PC-9 (cell line): ENCODE data around the gene PRR22. TPM values are rescaled to one million over a fixed set of nuclear protein-coding genes. Genes with fewer than 3 reads are reported as not detected.
A peak's percentile ranks its signal among the peaks of the same experiment; 100 is the strongest.

Experiments
- BruUV-seq: library from RNA; stranded (reverse); fragments of 400-500 nt; replicated peaks from 2 replicates; lab custom pipeline; 2021; lab: Mats Ljungman, UMichigan
- CTCF ChIA-PET: fragments of 300-600 bp; sonication (Branson Sonifier 250); formaldehyde crosslinking; loops from one replicate; lab custom pipeline; 2022; ENCODE audit warnings: antibody characterized with exemption; lab: Charles Lee
- POLR2A ChIA-PET: fragments of 300-600 bp; sonication (Branson Sonifier 250); formaldehyde crosslinking; loops from one replicate; lab custom pipeline; 2022; ENCODE audit warnings: antibody characterized with exemption; ENCODE audit not compliant: unreplicated experiment; lab: Charles Lee
- DNase-seq, 2 experiments: peaks; one replicate each; pipeline versions ENCODE4 v3.0.0 to v3.0.0-alpha.2; 2015 to 2022; ENCODE audit warnings: mixed read lengths in 1 of 2
- H2AFZ ChIP-seq: fragments of 200-600 bp; sonication (generic); 2 replicates; pipeline ENCODE4 v1.8.1; 2017; ENCODE audit warnings: antibody characterized with exemption
- H3F3A ChIP-seq: fragments of 200-600 bp; sonication (generic); 2 replicates; pipeline ENCODE4 v1.8.1; 2017; ENCODE audit warnings: antibody characterized with exemption, mild to moderate bottlenecking, low read depth; ENCODE audit not compliant: insufficient read depth
- H3K27ac ChIP-seq: fragments of 200-600 bp; sonication (generic); 2 replicates; pipeline ENCODE4 v1.6.1; 2016; ENCODE audit warnings: mixed run types
- H3K27me3 ChIP-seq: fragments of 200-600 bp; sonication (generic); 2 replicates; pipeline ENCODE4 v1.6.1; 2016; ENCODE audit warnings: low read depth, mixed run types; ENCODE audit not compliant: insufficient read depth
- H3K36me3 ChIP-seq: fragments of 200-600 bp; sonication (generic); 2 replicates; pipeline ENCODE4 v1.6.1; 2016; ENCODE audit warnings: low read depth, mixed run types
- H3K4me1 ChIP-seq: fragments of 200-600 bp; sonication (generic); replicated peaks from 2 replicates; pipeline ENCODE4 v1.6.1; 2016; ENCODE audit warnings: mixed run types; ENCODE audit not compliant: insufficient read depth
- H3K4me2 ChIP-seq: fragments of 200-600 bp; sonication (generic); 2 replicates; pipeline ENCODE4 v1.6.1; 2017; ENCODE audit warnings: mixed run types
- H3K4me3 ChIP-seq: fragments of 200-600 bp; sonication (generic); 2 replicates; pipeline ENCODE4 v1.6.1; 2016; ENCODE audit warnings: mixed run types
- H3K79me2 ChIP-seq: fragments of 200-600 bp; sonication (generic); 2 replicates; pipeline ENCODE4 v1.6.1; 2017; ENCODE audit warnings: low read depth, mixed run types
- H3K9me2 ChIP-seq: fragments of 200-600 bp; sonication (generic); 2 replicates; pipeline ENCODE4 v1.8.1; 2017; ENCODE audit warnings: mild to moderate bottlenecking; ENCODE audit not compliant: insufficient read depth
- H3K9me3 ChIP-seq: fragments of 200-600 bp; sonication (generic); 2 replicates; pipeline ENCODE4 v1.8.1; 2016; ENCODE audit warnings: low read depth; ENCODE audit not compliant: insufficient read depth
- H4K20me1 ChIP-seq: fragments of 200-600 bp; sonication (generic); 2 replicates; pipeline ENCODE4 v1.8.1; 2017; ENCODE audit not compliant: insufficient read depth
- CTCF ChIP-seq: fragments of 200-600 bp; sonication (generic); conservative IDR thresholded peaks from 2 replicates; pipeline ENCODE4 v1.6.1; 2017; ENCODE audit warnings: mixed run types, antibody characterized with exemption, mild to moderate bottlenecking, moderate library complexity
- EZH2 ChIP-seq: fragments of 200-600 bp; sonication (generic); IDR thresholded peaks from 2 replicates; pipeline ENCODE4 v1.8.0; 2017; ENCODE audit warnings: antibody characterized with exemption, low read depth
- intact Hi-C: fragments of 100-400 bp; cut with micrococcal nuclease; formaldehyde crosslinking; loops from one replicate; pipeline ENCODE4 v1.10.0; 2022; ENCODE audit not compliant: unreplicated experiment
- total RNA-seq: library from RNA; stranded (reverse); gene quantifications from 2 replicates; pipeline ENCODE4 v1.2.3, GENCODE V29; 2021

PRR22 gene
- total RNA-seq, 1 experiment from 2014 or later = 4.6 TPM

GRCh38 chr19:5789351-5789761 is 4.8 kb upstream of the PRR22 start:
- intact Hi-C loops = no loop called here
- Histone ChIP-seq H3K36me3 (no peaks in the 10 kb centered on the region), H3K79me2 (peaks cover 10% of the 10 kb centered on the region), H3K4me2 (peak overlapping the region; percentile 77; the same call in 1 of the 2 replicates), H3K4me3 (no peak overlapping the region), H3K9me3 (no peaks in the 10 kb centered on the region), H3F3A (peaks cover 5% of the 10 kb centered on the region; the same call in 1 of the 2 replicates), H3K9me2 (no peaks in the 10 kb centered on the region), H3K27ac (no peak overlapping the region), H2AFZ (no peak overlapping the region), H3K27me3 (no peaks in the 10 kb centered on the region), H4K20me1 (0 out of 2 replicates have a peak, but pooled peaks cover 6% of the 10 kb centered on the region), H3K4me1 (no peaks in the 10 kb centered on the region)
- TF ChIP-seq CTCF (no peak), EZH2 (no peak)
- no peak for DNase-seq
- no TSS peak for BruUV-seq
- CTCF ChIA-PET = interaction anchor here (2.4 kb wide), 1 partner anchor 15 kb away, joined by 5 read pairs; no protein-coding TSS in a partner anchor
- POLR2A ChIA-PET = no interaction called here

- DNase-seq = no peak
- H3K4me2 ChIP-seq = no peak overlapping the region
- no peaks in the 10 kb centered on the region for H3K36me3 ChIP-seq
- H3K4me3 ChIP-seq = no peak overlapping the region
- H3K27me3 ChIP-seq = no peaks in the 10 kb centered on the region
- H4K20me1 ChIP-seq = 0 out of 2 replicates have a peak, but pooled peaks cover 6% of the 10 kb centered on the region
- no peaks in the 10 kb centered on the region for H3K4me1 ChIP-seq
- H3K9me3 ChIP-seq = no peaks in the 10 kb centered on the region
- no TSS peak for BruUV-seq
- H3K9me2 ChIP-seq = no peaks in the 10 kb centered on the region
- ChIA-PET POLR2A (no interaction called here), CTCF (interaction anchor here (0.6 kb wide), 1 partner anchor 42 kb away, joined by 9 read pairs; no protein-coding TSS in a partner anchor)
- TF ChIP-seq CTCF (no peak), EZH2 (no peak)
- H3K27ac ChIP-seq = no peak overlapping the region
- intact Hi-C loops = no loop called here
- peaks cover 3% of the 10 kb centered on the region; the same call in 1 of the 2 replicates for H3F3A ChIP-seq
- no peak overlapping the region for H2AFZ ChIP-seq
- peaks cover 10% of the 10 kb centered on the region for H3K79me2 ChIP-seq
Observed at GRCh38 chr19:5788422-5788821, 3.9 kb upstream of the PRR22 start.

GRCh38 chr19:5787409-5788182 is 3.0 kb upstream of the PRR22 start:
- POLR2A ChIA-PET = no interaction called here
- intact Hi-C loops = no loop called here
- no peaks in the 10 kb centered on the region for H3K9me2 ChIP-seq
- H3K4me1 ChIP-seq = no peaks in the 10 kb centered on the region
- H3K36me3 ChIP-seq = no peaks in the 10 kb centered on the region
- H3K27me3 ChIP-seq = no peaks in the 10 kb centered on the region
- H2AFZ ChIP-seq = no peak overlapping the region
- H3K79me2 ChIP-seq = peaks cover 10% of the 10 kb centered on the region
- 0 out of 2 replicates have a peak, but pooled peaks cover 6% of the 10 kb centered on the region for H4K20me1 ChIP-seq
- CTCF ChIA-PET = no interaction called here
- TF ChIP-seq EZH2 = no peak
- TF ChIP-seq CTCF = no peak
- BruUV-seq = no TSS peak
- no peak overlapping the region for H3K4me2 ChIP-seq
- H3F3A ChIP-seq = no peaks in the 10 kb centered on the region; the same call in 1 of the 2 replicates
- no peak overlapping the region for H3K4me3 ChIP-seq
- H3K9me3 ChIP-seq = no peaks in the 10 kb centered on the region
- no peak for DNase-seq
- no peak overlapping the region for H3K27ac ChIP-seq
